H9 (cell line): ENCODE measurements around the gene NPLOC4. TPM values are rescaled to one million over a fixed set of nuclear protein-coding genes. Genes with fewer than 3 reads are reported as not detected.

Source experiments
- DNase-seq: peaks from one replicate; pipeline ENCODE4 v3.0.0-alpha.2; 2017
- H2AFZ ChIP-seq: one replicate; pipeline ENCODE4 v1.6.1; 2013; ENCODE audit warnings: mild to moderate bottlenecking, low read length, control low read depth, moderate library complexity
- H2AK5ac ChIP-seq: 2 replicates; pipeline ENCODE4 v1.6.1; 2013; ENCODE audit warnings: low read length, control low read depth, mixed read lengths; ENCODE audit not compliant: insufficient read length
- H2BK120ac ChIP-seq: one replicate; pipeline ENCODE4 v1.6.1; 2013; ENCODE audit warnings: low read depth, mild to moderate bottlenecking, low read length, control low read depth, inconsistent platforms; ENCODE audit not compliant: poor library complexity, severe bottlenecking
- H2BK12ac ChIP-seq: 2 replicates; pipeline ENCODE4 v1.6.1; 2013; ENCODE audit warnings: low read length, control low read depth, mixed read lengths, low read depth; ENCODE audit not compliant: insufficient read length
- H2BK15ac ChIP-seq: 2 replicates; pipeline ENCODE4 v1.6.1; 2013; ENCODE audit warnings: low read depth, low read length, control low read depth
- H2BK20ac ChIP-seq: one replicate; pipeline ENCODE4 v1.6.1; 2013; ENCODE audit warnings: low read depth, mild to moderate bottlenecking, low read length, control low read depth, inconsistent platforms; ENCODE audit not compliant: poor library complexity, severe bottlenecking
- H2BK5ac ChIP-seq: 2 replicates; pipeline ENCODE4 v1.6.1; 2013; ENCODE audit warnings: low read length, control low read depth, mixed read lengths; ENCODE audit not compliant: insufficient read length
- H3K14ac ChIP-seq: 2 replicates; pipeline ENCODE4 v1.6.1; 2013; ENCODE audit warnings: low read length, control low read depth; ENCODE audit not compliant: insufficient read depth
- H3K18ac ChIP-seq: 2 replicates; pipeline ENCODE4 v1.6.1; 2013; ENCODE audit warnings: low read depth, mild to moderate bottlenecking, mixed read lengths, low read length, control low read depth; ENCODE audit not compliant: insufficient read length
- H3K23ac ChIP-seq: 2 replicates; pipeline ENCODE4 v1.6.1; 2013; ENCODE audit warnings: low read length, control low read depth, mixed read lengths, low read depth; ENCODE audit not compliant: insufficient read length
- H3K23me2 ChIP-seq: 2 replicates; pipeline ENCODE4 v1.6.1; 2013; ENCODE audit warnings: low read depth, mild to moderate bottlenecking, mixed read lengths, low read length, control low read depth; ENCODE audit not compliant: insufficient read length, poor library complexity, severe bottlenecking
- H3K27ac ChIP-seq: 2 replicates; pipeline ENCODE4 v1.5.1; 2013; ENCODE audit warnings: low read length, control low read depth, mixed read lengths, low read depth; ENCODE audit not compliant: insufficient read length
- H3K27me3 ChIP-seq: 2 replicates; pipeline ENCODE4 v1.6.1; 2013; ENCODE audit warnings: low read length, control low read depth, inconsistent platforms; ENCODE audit not compliant: insufficient read depth
- H3K4ac ChIP-seq: 2 replicates; pipeline ENCODE4 v1.6.1; 2013; ENCODE audit warnings: low read depth, mild to moderate bottlenecking, control low read depth, inconsistent platforms, low read length, moderate library complexity
- H3K4me1 ChIP-seq: 2 replicates; pipeline ENCODE4 v1.6.1; 2013; ENCODE audit warnings: low read length, control low read depth, inconsistent platforms; ENCODE audit not compliant: insufficient read depth
- H3K4me2 ChIP-seq: 2 replicates; pipeline ENCODE4 v1.6.1; 2013; ENCODE audit warnings: low read length, control low read depth, mixed read lengths; ENCODE audit not compliant: insufficient read length, insufficient read depth
- H3K56ac ChIP-seq: 2 replicates; pipeline ENCODE4 v1.6.1; 2013; ENCODE audit warnings: low read depth, mild to moderate bottlenecking, mixed read lengths, low read length, control low read depth; ENCODE audit not compliant: insufficient read length
- H3K79me1 ChIP-seq: 2 replicates; pipeline ENCODE4 v1.6.1; 2013; ENCODE audit warnings: low read depth, mild to moderate bottlenecking, moderate library complexity, low read length, control low read depth, inconsistent platforms; ENCODE audit not compliant: insufficient read depth, poor library complexity, severe bottlenecking
- H3K79me2 ChIP-seq: 2 replicates; pipeline ENCODE4 v1.6.1; 2013; ENCODE audit warnings: low read length, control low read depth, inconsistent platforms; ENCODE audit not compliant: insufficient read depth
- H3K9ac ChIP-seq: 2 replicates; pipeline ENCODE4 v1.6.1; 2013; ENCODE audit warnings: low read length, control low read depth, mixed read lengths; ENCODE audit not compliant: insufficient read length; ENCODE audit errors: extremely low read depth
- H3K9me3 ChIP-seq: one replicate; pipeline ENCODE4 v1.6.1; 2013; ENCODE audit warnings: low read depth, low read length, inconsistent platforms; ENCODE audit not compliant: control insufficient read depth
- H3T11ph ChIP-seq: one replicate; pipeline ENCODE4 v1.6.1; 2013; ENCODE audit warnings: mild to moderate bottlenecking, low read length, control low read depth, inconsistent platforms
- H4K20me1 ChIP-seq: one replicate; pipeline ENCODE4 v1.6.1; 2013; ENCODE audit not compliant: control insufficient read depth, insufficient read length, insufficient read depth
- H4K5ac ChIP-seq: 2 replicates; pipeline ENCODE4 v1.6.1; 2013; ENCODE audit warnings: low read depth, mild to moderate bottlenecking, mixed read lengths, low read length, control low read depth; ENCODE audit not compliant: insufficient read length
- H4K8ac ChIP-seq: replicated peaks from 2 replicates; pipeline ENCODE4 v1.6.1; 2013; ENCODE audit warnings: low read length, control low read depth, mixed read lengths, low read depth; ENCODE audit not compliant: insufficient read length
- H4K91ac ChIP-seq: 2 replicates; pipeline ENCODE4 v1.6.1; 2013; ENCODE audit warnings: low read depth, mild to moderate bottlenecking, moderate library complexity, mixed read lengths, low read length, control low read depth; ENCODE audit not compliant: insufficient read length
- H3K27ac Mint-ChIP-seq, 3 experiments: 2 replicates in 2 of 3; 3 replicates in 1 of 3; pipeline ENCODE4 v1.8.0; 2020 to 2021; ENCODE audit warnings: mixed read lengths in 3 of 3, mild to moderate bottlenecking in 1 of 3, moderate library complexity in 1 of 3
- H3K27me3 Mint-ChIP-seq: 2 replicates; pipeline ENCODE4 v1.8.0; 2021; ENCODE audit warnings: low read depth, mild to moderate bottlenecking, moderate library complexity, mixed read lengths
- H3K36me3 Mint-ChIP-seq, 3 experiments: 2 replicates in 2 of 3; 3 replicates in 1 of 3; pipeline ENCODE4 v1.8.0; 2020 to 2021; ENCODE audit warnings: low read depth in 3 of 3, mixed read lengths in 3 of 3; ENCODE audit not compliant: insufficient read depth in 1 of 3
- H3K4me1 Mint-ChIP-seq, 2 experiments: 2 replicates each; pipeline ENCODE4 v1.8.0; 2020; ENCODE audit warnings: mixed read lengths in 2 of 2
- H3K4me3 Mint-ChIP-seq, 2 experiments: 2 replicates in 1 of 2; 3 replicates in 1 of 2; pipeline ENCODE4 v1.8.0; 2020 to 2021; ENCODE audit warnings: mild to moderate bottlenecking in 2 of 2, mixed read lengths in 2 of 2, moderate library complexity in 1 of 2
- H3K9me3 Mint-ChIP-seq, 2 experiments: 2 replicates in 1 of 2; 3 replicates in 1 of 2; pipeline ENCODE4 v1.8.0; 2020; ENCODE audit warnings: mild to moderate bottlenecking in 2 of 2, mixed read lengths in 2 of 2, moderate library complexity in 1 of 2
- WGBS: extraction: QIAGEN DNeasy Blood & Tissue Kit; methylation state at CpG from one replicate; pipeline ENCODE4 v1.1.7; 2013; ENCODE audit warnings: missing lambda C conversion rate, low lambda C conversion rate, mixed read lengths; ENCODE audit not compliant: insufficient read length; ENCODE audit errors: extremely low coverage; 5-methylcytosine and 5-hydroxymethylcytosine counted together
- total RNA-seq: library from RNA; stranded (reverse); gene quantifications from 2 replicates; pipeline ENCODE4 v1.2.1, GENCODE V29; 2021
- TF ChIP-seq, protein P1 (sequence below): fragments of 200-600 bp; sonication (generic); conservative IDR thresholded peaks from 3 replicates; pipeline ENCODE4 v1.8.0; 2021; ENCODE audit warnings: antibody characterized with exemption, mild to moderate bottlenecking

The NPLOC4 gene
- total RNA-seq, 1 experiment from 2014 or later, result 103 TPM

DNA sequence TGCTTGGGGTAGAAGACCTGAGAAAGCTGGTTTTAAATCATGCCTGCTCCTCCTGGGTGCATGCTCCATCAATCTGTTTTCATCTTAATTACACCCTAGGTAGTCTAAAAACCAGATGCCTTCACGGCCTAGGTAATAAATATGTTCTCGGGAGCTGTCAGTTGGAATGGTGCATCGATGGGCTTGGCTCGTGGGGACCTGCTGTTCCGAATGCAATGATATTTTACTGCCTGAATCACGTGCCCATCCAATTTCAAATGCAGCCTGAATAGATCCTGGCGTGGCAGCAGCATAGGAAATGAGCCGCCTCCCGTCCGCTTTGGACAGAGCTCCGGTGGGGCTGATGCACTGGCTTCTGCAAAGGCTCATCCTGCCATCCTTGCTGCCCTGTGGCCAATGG is 65.9 kb downstream of the NPLOC4 start:
- Mint-ChIP-seq H3K27me3 (no peaks in the 10 kb centered on the region), H3K9me3 (no peaks in the 10 kb centered on the region), H3K4me1 (no peaks in the 10 kb centered on the region), H3K36me3 (peaks cover 37 to 92% (median 74%) of the 10 kb centered on the region in 3 experiments; a peak in 6 of 7 replicates), H3K4me3 (no peak overlapping the region), H3K27ac (no peak overlapping the region)
- Histone ChIP-seq H4K20me1 (no peaks in the 10 kb centered on the region), H3K14ac (no peak overlapping the region), H2BK12ac (no peak overlapping the region), H4K91ac (no peak overlapping the region), H3K18ac (no peak overlapping the region), H4K5ac (no peak overlapping the region), H3K27ac (no peak overlapping the region), H2BK5ac (no peak overlapping the region), H3K27me3 (no peaks in the 10 kb centered on the region), H3K4me2 (no peak overlapping the region), H3K9ac (no peak overlapping the region), H2BK20ac (no peak overlapping the region), H2AFZ (no peak overlapping the region), H3K79me1 (no peaks in the 10 kb centered on the region), H3K23me2 (no peaks in the 10 kb centered on the region), H4K8ac (no peak overlapping the region), H2BK15ac (no peak overlapping the region), H3K79me2 (no peaks in the 10 kb centered on the region), H3K23ac (no peak overlapping the region), H3T11ph (no peak overlapping the region), H3K4me1 (no peaks in the 10 kb centered on the region), H3K9me3 (no peaks in the 10 kb centered on the region), H3K56ac (no peak overlapping the region), H2BK120ac (no peak overlapping the region), H3K4ac (no peak overlapping the region), H2AK5ac (no peak overlapping the region)
- no CpG with 5 or more reads among the region's 11 CpGs for WGBS
- TF ChIP-seq, protein P1, sequence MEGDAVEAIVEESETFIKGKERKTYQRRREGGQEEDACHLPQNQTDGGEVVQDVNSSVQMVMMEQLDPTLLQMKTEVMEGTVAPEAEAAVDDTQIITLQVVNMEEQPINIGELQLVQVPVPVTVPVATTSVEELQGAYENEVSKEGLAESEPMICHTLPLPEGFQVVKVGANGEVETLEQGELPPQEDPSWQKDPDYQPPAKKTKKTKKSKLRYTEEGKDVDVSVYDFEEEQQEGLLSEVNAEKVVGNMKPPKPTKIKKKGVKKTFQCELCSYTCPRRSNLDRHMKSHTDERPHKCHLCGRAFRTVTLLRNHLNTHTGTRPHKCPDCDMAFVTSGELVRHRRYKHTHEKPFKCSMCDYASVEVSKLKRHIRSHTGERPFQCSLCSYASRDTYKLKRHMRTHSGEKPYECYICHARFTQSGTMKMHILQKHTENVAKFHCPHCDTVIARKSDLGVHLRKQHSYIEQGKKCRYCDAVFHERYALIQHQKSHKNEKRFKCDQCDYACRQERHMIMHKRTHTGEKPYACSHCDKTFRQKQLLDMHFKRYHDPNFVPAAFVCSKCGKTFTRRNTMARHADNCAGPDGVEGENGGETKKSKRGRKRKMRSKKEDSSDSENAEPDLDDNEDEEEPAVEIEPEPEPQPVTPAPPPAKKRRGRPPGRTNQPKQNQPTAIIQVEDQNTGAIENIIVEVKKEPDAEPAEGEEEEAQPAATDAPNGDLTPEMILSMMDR, result no peak
- DNase-seq, result no peak
